Dermis blood vessel endothelial cell (primary cell): ENCODE results near the gene BMP5. TPM values are rescaled to one million over a fixed set of nuclear protein-coding genes. Genes with fewer than 3 reads are reported as not detected.
A peak's percentile ranks its signal among the peaks of the same experiment; 100 is the strongest.

Experiments
- DNase-seq: peaks from one replicate; pipeline ENCODE4 v3.0.0; 2010
- total RNA-seq: library from RNA; depleted of rRNA; stranded (reverse); fragments of >200 nt; gene quantifications from 2 replicates; pipeline ENCODE4 v1.2.3, GENCODE V29; 2014

The BMP5 gene
- total RNA-seq, 1 donor from 2014 or later = not detected

GRCh38 chr6:55802259-55802658 lies 73.1 kb downstream of the BMP5 start:
- no peak for DNase-seq

GRCh38 chr6:55798571-55798970 lies 76.8 kb downstream of the BMP5 start:
- DNase-seq = no peak

GRCh38 chr6:55794136-55794812 lies 81.1 kb downstream of the BMP5 start:
- DNase-seq = peak; percentile 24

- no peak for DNase-seq
These were observed 90.1 kb downstream of the BMP5 start for GRCh38 chr6:55785273-55785672.

- DNase-seq = no peak
These were observed 93.1 kb downstream of the BMP5 start for GRCh38 chr6:55782275-55782674.

GRCh38 chr6:55778705-55779104 lies 96.7 kb downstream of the BMP5 start:
- no peak for DNase-seq

- no peak for DNase-seq
These were observed 97.9 kb downstream of the BMP5 start for GRCh38 chr6:55777469-55777868.

- DNase-seq = no peak
These were observed 99.3 kb downstream of the BMP5 start for GRCh38 chr6:55776113-55776512.

GRCh38 chr6:55775029-55775318 lies 100.4 kb downstream of the BMP5 start:
- DNase-seq = no peak

- DNase-seq = no peak
These were observed 100.9 kb downstream of the BMP5 start for GRCh38 chr6:55774286-55775028.

GRCh38 chr6:55773620-55774216 lies 101.7 kb downstream of the BMP5 start:
- DNase-seq = no peak

- DNase-seq = no peak
These were observed 102.7 kb downstream of the BMP5 start for GRCh38 chr6:55772730-55773129.

- DNase-seq = no peak
These were observed 115.9 kb downstream of the BMP5 start for GRCh38 chr6:55759536-55759935.

- DNase-seq = peak; percentile 24
These were observed 117.0 kb downstream of the BMP5 start for GRCh38 chr6:55758156-55758937.

GRCh38 chr6:55756531-55757031 lies 118.8 kb downstream of the BMP5 start:
- no peak for DNase-seq

GRCh38 chr6:55748880-55749279 lies 126.5 kb downstream of the BMP5 start:
- no peak for DNase-seq

- DNase-seq = no peak
These were observed 128.9 kb downstream of the BMP5 start for GRCh38 chr6:55746473-55746872.

- DNase-seq = no peak
These were observed 141.1 kb downstream of the BMP5 start for GRCh38 chr6:55734256-55734655.

GRCh38 chr6:55729665-55730064 lies 145.7 kb downstream of the BMP5 start:
- no peak for DNase-seq

- no peak for DNase-seq
These were observed 149.2 kb downstream of the BMP5 start for GRCh38 chr6:55726144-55726543.

- DNase-seq = no peak
These were observed 160.6 kb downstream of the BMP5 start for GRCh38 chr6:55714831-55715230.

GRCh38 chr6:55713436-55713835 lies 162.0 kb downstream of the BMP5 start:
- DNase-seq = no peak

- DNase-seq = no peak
These were observed 166.7 kb downstream of the BMP5 start for GRCh38 chr6:55708711-55709110.
